OCI-LY1 (cell line): ENCODE results near the gene KCNF1.

Source experiments
- H2AFZ ChIP-seq: fragments of 200-600 bp; sonication (generic), shearing (Covaris generic); 2 replicates; pipeline ENCODE4 v1.6.0; 2014; ENCODE audit warnings: antibody characterized with exemption, mild to moderate bottlenecking, low read length
- H3F3A ChIP-seq: fragments of 200-600 bp; sonication (generic), shearing (Covaris generic); 2 replicates; pipeline ENCODE4 v1.6.0; 2014; ENCODE audit warnings: mild to moderate bottlenecking, antibody characterized with exemption, low read length, moderate library complexity; ENCODE audit not compliant: insufficient read depth
- H3K27ac ChIP-seq: fragments of 200-600 bp; sonication (generic); 2 replicates; pipeline ENCODE4 v1.5.1; 2014; ENCODE audit warnings: low read length, mixed run types, mild to moderate bottlenecking, low read depth; ENCODE audit not compliant: poor library complexity, severe bottlenecking
- H3K27me3 ChIP-seq: fragments of 200-600 bp; sonication (generic); 2 replicates; pipeline ENCODE4 v1.6.0; 2014; ENCODE audit warnings: antibody characterized with exemption, mild to moderate bottlenecking, low read length, moderate library complexity; ENCODE audit not compliant: insufficient read depth
- H3K36me3 ChIP-seq: fragments of 200-600 bp; sonication (generic); 2 replicates; pipeline ENCODE4 v1.6.1; 2014; ENCODE audit warnings: mild to moderate bottlenecking, antibody characterized with exemption, low read length, moderate library complexity, mixed read lengths; ENCODE audit not compliant: insufficient read depth
- H3K4me1 ChIP-seq: fragments of 200-600 bp; sonication (generic); 2 replicates; pipeline ENCODE4 v1.5.1; 2014; ENCODE audit warnings: mild to moderate bottlenecking, low read length, moderate library complexity; ENCODE audit not compliant: insufficient read depth, severe bottlenecking
- H3K4me2 ChIP-seq: fragments of 200-600 bp; sonication (generic), shearing (Covaris generic); 2 replicates; pipeline ENCODE4 v1.6.1; 2014; ENCODE audit warnings: low read length
- H3K4me3 ChIP-seq: fragments of 200-600 bp; sonication (generic); 2 replicates; pipeline ENCODE4 v1.5.1; 2014; ENCODE audit warnings: low read length, low read depth, mild to moderate bottlenecking, mixed read lengths; ENCODE audit not compliant: poor library complexity, severe bottlenecking
- H3K79me2 ChIP-seq: fragments of 200-600 bp; shearing (Covaris generic); 2 replicates; pipeline ENCODE4 v1.6.1; 2016; ENCODE audit warnings: mixed run types, low read length, mixed read lengths; ENCODE audit not compliant: insufficient read depth
- H3K9ac ChIP-seq: fragments of 200-600 bp; sonication (generic), shearing (Covaris generic); 2 replicates; pipeline ENCODE4 v1.6.1; 2014; ENCODE audit warnings: mild to moderate bottlenecking, low read length, mixed read lengths
- H3K9me2 ChIP-seq: fragments of 200-600 bp; sonication (generic), shearing (Covaris generic); 2 replicates; pipeline ENCODE4 v1.6.1; 2014; ENCODE audit warnings: low read depth, mild to moderate bottlenecking, low read length, mixed read lengths
- H3K9me3 ChIP-seq: fragments of 200-600 bp; shearing (Covaris generic); 2 replicates; pipeline ENCODE4 v1.6.1; 2014; ENCODE audit warnings: low read length, mixed read lengths
- H4K20me1 ChIP-seq: fragments of 200-600 bp; sonication (generic), shearing (Covaris generic); 2 replicates; pipeline ENCODE4 v1.6.0; 2016; ENCODE audit warnings: mild to moderate bottlenecking, low read length; ENCODE audit not compliant: insufficient read depth
- EZH2 ChIP-seq: fragments of 200-600 bp; sonication (generic), shearing (Covaris generic); IDR thresholded peaks from 2 replicates; pipeline ENCODE4 v1.8.0; 2017; ENCODE audit warnings: borderline replicate concordance, mixed run types, mild to moderate bottlenecking, antibody characterized with exemption, low read length, moderate library complexity, mixed read lengths
- TF ChIP-seq, protein P1 (sequence below): fragments of 200-600 bp; sonication (generic), shearing (Covaris generic); IDR thresholded peaks from 2 replicates; pipeline ENCODE4 v1.5.1; 2017; ENCODE audit warnings: mild to moderate bottlenecking, antibody characterized with exemption, low read length, moderate library complexity, mixed read lengths

The KCNF1 gene

DNA sequence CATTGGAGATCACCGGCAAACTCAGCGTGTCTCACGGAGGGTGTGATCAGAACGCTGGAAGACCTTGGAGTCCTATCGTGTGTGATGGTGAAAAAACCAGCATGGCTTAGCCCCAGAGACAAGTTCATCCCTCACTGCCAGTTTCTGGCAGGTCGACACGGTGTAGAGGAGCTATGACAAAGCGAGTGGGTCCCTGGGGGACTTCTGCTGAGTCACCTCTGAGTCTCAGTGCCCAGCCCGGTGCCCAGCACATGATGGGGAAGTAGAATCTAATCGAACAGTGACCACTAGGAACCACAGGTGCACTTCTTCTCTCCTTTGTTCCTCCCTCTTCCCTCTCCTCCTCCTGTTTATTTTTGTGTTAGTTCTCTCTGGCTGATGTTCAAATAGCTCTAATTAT is 45.9 kb upstream of the KCNF1 start:
- no peaks in the 10 kb centered on the region for H4K20me1 ChIP-seq
- no peaks in the 10 kb centered on the region for H3K4me1 ChIP-seq
- no peaks in the 10 kb centered on the region for H3K9me3 ChIP-seq
- H3K27ac ChIP-seq = no peak overlapping the region
- no peak overlapping the region for H3K4me2 ChIP-seq
- no peaks in the 10 kb centered on the region for H3K79me2 ChIP-seq
- no peak overlapping the region for H3K4me3 ChIP-seq
- no peaks in the 10 kb centered on the region for H3K36me3 ChIP-seq
- H3K9ac ChIP-seq = no peak overlapping the region
- TF ChIP-seq EZH2 = no peak
- TF ChIP-seq, protein P1, sequence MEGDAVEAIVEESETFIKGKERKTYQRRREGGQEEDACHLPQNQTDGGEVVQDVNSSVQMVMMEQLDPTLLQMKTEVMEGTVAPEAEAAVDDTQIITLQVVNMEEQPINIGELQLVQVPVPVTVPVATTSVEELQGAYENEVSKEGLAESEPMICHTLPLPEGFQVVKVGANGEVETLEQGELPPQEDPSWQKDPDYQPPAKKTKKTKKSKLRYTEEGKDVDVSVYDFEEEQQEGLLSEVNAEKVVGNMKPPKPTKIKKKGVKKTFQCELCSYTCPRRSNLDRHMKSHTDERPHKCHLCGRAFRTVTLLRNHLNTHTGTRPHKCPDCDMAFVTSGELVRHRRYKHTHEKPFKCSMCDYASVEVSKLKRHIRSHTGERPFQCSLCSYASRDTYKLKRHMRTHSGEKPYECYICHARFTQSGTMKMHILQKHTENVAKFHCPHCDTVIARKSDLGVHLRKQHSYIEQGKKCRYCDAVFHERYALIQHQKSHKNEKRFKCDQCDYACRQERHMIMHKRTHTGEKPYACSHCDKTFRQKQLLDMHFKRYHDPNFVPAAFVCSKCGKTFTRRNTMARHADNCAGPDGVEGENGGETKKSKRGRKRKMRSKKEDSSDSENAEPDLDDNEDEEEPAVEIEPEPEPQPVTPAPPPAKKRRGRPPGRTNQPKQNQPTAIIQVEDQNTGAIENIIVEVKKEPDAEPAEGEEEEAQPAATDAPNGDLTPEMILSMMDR = no peak
- H2AFZ ChIP-seq = no peak overlapping the region
- H3K9me2 ChIP-seq = no peaks in the 10 kb centered on the region
- H3K27me3 ChIP-seq = peaks cover 6% of the 10 kb centered on the region; the same call in 1 of the 2 replicates
- no peaks in the 10 kb centered on the region for H3F3A ChIP-seq

DNA sequence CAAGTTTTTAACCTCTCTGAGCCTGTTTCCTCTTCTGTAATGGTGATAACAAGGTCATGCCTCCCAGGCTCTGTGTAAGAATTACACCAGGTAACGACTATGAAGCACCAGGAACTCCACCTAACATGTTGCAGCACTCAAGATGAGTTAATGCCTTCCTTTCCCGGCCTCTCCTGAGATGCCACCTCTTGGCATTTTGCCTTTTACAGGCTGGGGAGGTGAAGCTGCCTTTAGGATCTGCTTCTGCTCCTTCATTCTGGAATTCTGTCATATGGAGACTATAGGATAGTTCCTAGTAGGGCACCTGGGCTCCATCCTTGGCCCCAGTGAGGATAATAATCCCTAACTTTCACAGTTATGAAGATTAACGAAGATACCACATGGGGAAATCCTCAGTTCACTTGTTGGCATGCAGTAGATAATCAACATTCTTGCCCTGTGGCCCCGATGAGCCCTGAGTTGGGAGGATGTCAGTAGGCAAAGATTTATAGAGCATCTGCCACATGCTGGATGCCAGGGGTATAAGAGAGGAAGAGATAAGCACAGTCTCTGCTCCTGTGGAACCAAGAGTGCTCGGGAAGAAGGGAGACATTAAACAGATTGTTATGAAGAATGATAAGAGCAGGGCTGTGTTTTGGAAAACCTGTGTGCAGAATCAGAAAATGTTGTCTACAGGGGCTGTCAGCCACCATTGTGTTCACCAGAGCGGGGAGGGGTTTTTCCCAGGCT is 43.9 kb upstream of the KCNF1 start:
- Histone ChIP-seq H3K36me3 (no peaks in the 10 kb centered on the region), H3K27ac (no peak overlapping the region), H3K4me3 (no peak overlapping the region), H2AFZ (no peak overlapping the region), H4K20me1 (no peaks in the 10 kb centered on the region), H3K9me2 (no peaks in the 10 kb centered on the region), H3K27me3 (no peaks in the 10 kb centered on the region; the same call in 1 of the 2 replicates), H3K4me2 (no peak overlapping the region), H3K9ac (no peak overlapping the region), H3K79me2 (no peaks in the 10 kb centered on the region), H3F3A (no peaks in the 10 kb centered on the region), H3K4me1 (no peaks in the 10 kb centered on the region), H3K9me3 (peaks cover 4% of the 10 kb centered on the region; the same call in 1 of the 2 replicates)
- no peak for TF ChIP-seq EZH2
- TF ChIP-seq, protein P1 = no peak

DNA sequence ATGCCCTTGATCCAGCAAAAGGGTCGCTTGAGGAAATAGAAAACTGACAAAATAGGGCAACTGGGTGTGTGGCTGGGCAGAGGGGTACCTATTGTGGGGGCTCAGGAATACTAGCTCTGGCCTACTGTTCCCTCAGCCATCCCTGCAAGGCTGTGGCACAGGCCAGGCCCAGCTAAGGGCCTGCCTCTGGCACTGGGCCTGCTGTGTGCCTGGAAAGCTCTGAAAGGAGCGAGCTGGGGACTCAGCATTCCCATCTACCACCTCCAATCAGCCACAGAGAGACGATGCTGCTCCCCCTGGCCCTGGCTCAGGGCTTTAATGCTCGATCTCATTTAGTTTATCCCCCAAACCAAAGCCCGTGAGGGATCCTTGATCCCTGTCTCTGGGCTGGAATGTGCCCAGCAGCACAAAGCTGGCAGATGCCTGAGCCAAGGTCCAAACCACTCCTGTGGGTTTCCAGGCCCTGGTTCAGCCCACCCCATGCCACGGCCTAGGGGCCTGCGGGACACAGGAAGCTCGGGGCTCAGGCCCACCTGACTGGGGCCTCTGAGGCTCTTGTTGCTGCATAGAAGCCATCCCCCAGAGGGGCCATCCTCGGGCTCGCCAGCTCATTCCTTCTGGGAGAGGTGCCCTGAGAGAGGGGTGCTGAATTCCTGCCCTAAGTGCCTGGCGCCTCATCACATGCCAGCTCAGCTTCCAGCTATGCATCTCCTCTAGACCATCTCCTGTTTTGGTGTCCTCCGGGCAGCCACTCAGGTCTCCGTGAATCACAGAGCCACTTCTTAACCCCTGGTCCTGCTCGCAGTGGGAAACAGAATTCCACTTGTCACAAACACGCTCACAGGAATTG is 43.0 kb upstream of the KCNF1 start:
- H3F3A ChIP-seq = no peaks in the 10 kb centered on the region
- H3K36me3 ChIP-seq = no peaks in the 10 kb centered on the region
- no peaks in the 10 kb centered on the region for H4K20me1 ChIP-seq
- H3K79me2 ChIP-seq = no peaks in the 10 kb centered on the region
- H3K4me2 ChIP-seq = no peak overlapping the region
- H3K4me1 ChIP-seq = no peaks in the 10 kb centered on the region
- no peaks in the 10 kb centered on the region for H3K9me2 ChIP-seq
- H2AFZ ChIP-seq = no peak overlapping the region
- no peak for TF ChIP-seq EZH2
- TF ChIP-seq, protein P1 = no peak
- H3K27me3 ChIP-seq = no peaks in the 10 kb centered on the region; the same call in 1 of the 2 replicates
- H3K9ac ChIP-seq = no peak overlapping the region
- peaks cover 4% of the 10 kb centered on the region; the same call in 1 of the 2 replicates for H3K9me3 ChIP-seq
- no peak overlapping the region for H3K27ac ChIP-seq
- no peak overlapping the region for H3K4me3 ChIP-seq
